Karpas-422 (cell line): ENCODE measurements around the gene PODNL1. TPM values are rescaled to one million over a fixed set of nuclear protein-coding genes. Genes with fewer than 3 reads are reported as not detected.

Experiments
- DNase-seq: peaks from one replicate; pipeline ENCODE4 v3.0.0-alpha.2; 2015
- H2AFZ ChIP-seq: fragments of 200-600 bp; sonication (generic); 2 replicates; pipeline ENCODE4 v1.6.1; 2014; ENCODE audit warnings: antibody characterized with exemption, low read length, mixed read lengths
- H3K27ac ChIP-seq: fragments of 200-600 bp; sonication (generic); 2 replicates; pipeline ENCODE4 v1.5.1; 2014; ENCODE audit warnings: mild to moderate bottlenecking, low read length, moderate library complexity
- H3K27me3 ChIP-seq: fragments of 200-600 bp; sonication (generic); 2 replicates; pipeline ENCODE4 v1.6.1; 2014; ENCODE audit warnings: low read length, mixed read lengths
- H3K36me3 ChIP-seq: fragments of 200-600 bp; sonication (generic); 2 replicates; pipeline ENCODE4 v1.6.1; 2014; ENCODE audit warnings: low read length, mixed read lengths; ENCODE audit not compliant: insufficient read depth
- H3K4me1 ChIP-seq: fragments of 200-600 bp; sonication (generic); 2 replicates; pipeline ENCODE4 v1.6.1; 2014; ENCODE audit warnings: mild to moderate bottlenecking, low read length, mixed read lengths
- H3K4me2 ChIP-seq: fragments of 200-600 bp; sonication (generic); 2 replicates; pipeline ENCODE4 v1.6.1; 2014; ENCODE audit warnings: low read length, low read depth, mild to moderate bottlenecking; ENCODE audit not compliant: poor library complexity, severe bottlenecking
- H3K4me3 ChIP-seq: fragments of 200-600 bp; sonication (generic); 2 replicates; pipeline ENCODE4 v1.5.1; 2014; ENCODE audit warnings: mild to moderate bottlenecking, antibody characterized with exemption, low read length, mixed read lengths
- H3K79me2 ChIP-seq: fragments of 200-600 bp; sonication (generic); 2 replicates; pipeline ENCODE4 v1.6.1; 2014; ENCODE audit warnings: mild to moderate bottlenecking, low read length, mixed read lengths
- H3K9ac ChIP-seq: fragments of 200-600 bp; sonication (generic); 2 replicates; pipeline ENCODE4 v1.6.0; 2014; ENCODE audit warnings: low read length
- H3K9me2 ChIP-seq: fragments of 200-600 bp; sonication (generic), shearing (Covaris generic); replicated peaks from 2 replicates; pipeline ENCODE4 v1.6.0; 2014; ENCODE audit warnings: mild to moderate bottlenecking, low read length, moderate library complexity; ENCODE audit not compliant: insufficient read depth
- H3K9me3 ChIP-seq: fragments of 300-700, 200-600 bp; sonication (generic); 2 replicates; pipeline ENCODE4 v1.6.1; 2014; ENCODE audit warnings: low read length, mixed read lengths
- H4K20me1 ChIP-seq: fragments of 200-600 bp; sonication (generic); 2 replicates; pipeline ENCODE4 v1.6.1; 2014; ENCODE audit warnings: mild to moderate bottlenecking, antibody characterized with exemption, low read length, low read depth; ENCODE audit not compliant: insufficient read depth
- total RNA-seq: library from RNA; depleted of rRNA; stranded (reverse); fragments of >200 nt; shearing (Covaris generic); gene quantifications from 2 replicates; pipeline ENCODE4 v1.2.3, GENCODE V29; 2014; ENCODE audit warnings: low replicate concordance

PODNL1 gene
- total RNA-seq, 1 experiment from 2014 or later = not detected

DNA sequence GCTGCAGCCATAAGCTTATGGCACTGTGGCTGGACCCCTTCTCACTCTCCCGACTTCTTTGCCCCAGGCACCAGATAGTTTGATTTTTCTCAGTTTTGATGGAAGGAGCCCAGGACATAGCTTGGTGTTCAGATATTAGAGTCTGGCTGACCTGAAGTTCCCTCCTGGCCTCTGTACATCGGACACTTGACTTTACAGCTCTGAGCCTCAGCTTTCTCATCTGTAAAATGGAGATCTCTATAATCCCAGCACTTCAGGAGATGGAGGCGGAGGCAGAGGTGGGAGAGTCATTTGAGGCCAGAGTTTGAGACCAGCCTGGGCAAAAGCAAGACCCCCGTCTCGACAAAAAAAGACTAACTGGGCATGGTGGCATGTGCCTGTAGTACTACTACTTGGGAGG, 31.3 kb downstream of the PODNL1 start:
- Histone ChIP-seq H3K27ac (no peak overlapping the region), H2AFZ (no peak overlapping the region), H3K9me3 (no peaks in the 10 kb centered on the region)

DNA sequence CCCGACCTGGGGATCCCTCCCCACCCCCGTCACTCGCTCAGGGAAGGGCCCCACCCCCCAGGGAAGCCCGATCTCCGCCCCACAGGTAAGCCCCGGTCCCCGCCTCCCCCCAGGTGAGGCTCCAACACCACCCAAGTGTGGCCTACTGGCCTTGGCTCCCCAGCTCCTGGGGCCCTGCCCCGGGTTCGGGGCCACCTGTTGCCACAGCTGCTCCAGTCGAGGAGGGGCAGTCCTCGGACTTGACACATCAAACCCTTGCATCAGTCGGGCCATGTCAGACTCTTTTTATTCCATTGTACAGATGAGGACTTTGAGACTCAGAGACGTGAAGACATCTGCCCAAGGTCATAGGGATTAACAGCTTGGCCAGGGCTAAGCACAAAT, 31.7 kb downstream of the PODNL1 start:
- H3K27ac ChIP-seq = no peak overlapping the region

More for the DNA sequence above, 31.3 kb downstream of the PODNL1 start:
- Histone ChIP-seq H3K36me3 (no peaks in the 10 kb centered on the region), H3K4me2 (peak overlapping the region; percentile 82), H3K27me3 (no peaks in the 10 kb centered on the region), H3K9ac (peak overlapping the region; percentile 84), H4K20me1 (no peaks in the 10 kb centered on the region), H3K4me1 (peaks cover 11% of the 10 kb centered on the region), H3K9me2 (no peaks in the 10 kb centered on the region), H3K4me3 (peak overlapping the region; percentile 87), H3K79me2 (peaks cover 10% of the 10 kb centered on the region)
- no peak for DNase-seq

DNA sequence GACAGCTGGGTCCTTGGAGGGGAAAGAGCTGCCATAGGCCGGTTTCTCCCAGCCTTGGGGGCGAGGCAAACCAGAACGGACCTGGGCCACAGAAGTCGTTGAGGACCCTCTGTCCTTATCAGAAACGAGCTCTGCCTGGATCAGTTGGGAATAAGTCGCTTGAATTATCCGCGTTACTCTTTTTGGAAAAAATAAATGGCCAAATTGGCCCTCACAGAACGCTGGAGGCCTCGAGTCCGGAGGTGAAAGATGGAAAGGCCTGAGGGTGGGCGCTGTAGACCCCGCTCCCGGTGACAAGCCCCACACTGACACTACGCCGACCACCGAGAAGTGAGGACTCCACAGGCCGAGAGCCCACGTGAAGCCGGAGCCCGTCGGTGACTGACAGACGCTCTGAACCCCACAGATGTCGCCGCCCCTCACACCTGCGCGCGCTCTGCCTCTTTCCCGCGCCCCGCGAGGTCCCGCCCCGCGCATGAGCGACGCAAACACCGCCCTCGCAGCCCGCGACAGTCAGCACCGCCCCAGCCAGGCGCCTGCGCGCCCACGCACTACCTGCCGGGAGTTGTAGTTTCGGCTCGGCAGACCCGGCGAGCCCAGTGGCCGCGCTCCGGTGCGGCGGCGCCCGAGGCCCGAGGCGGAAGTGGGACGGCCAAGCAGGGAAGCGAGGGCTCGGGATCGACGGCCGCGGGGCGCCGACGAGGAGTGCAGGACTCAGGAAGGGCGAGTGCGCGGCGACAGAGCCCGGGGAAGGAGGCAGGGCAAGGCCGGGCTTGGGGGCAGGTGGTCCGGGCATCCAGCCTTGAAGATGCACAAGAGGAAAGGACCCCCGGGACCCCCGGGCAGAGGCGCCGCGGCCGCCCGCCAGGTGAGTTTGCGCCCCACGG, 32.3 kb downstream of the PODNL1 start, which contains the start of the genes BRME1 and CC2D1A:
Gene BRME1, minus strand, starts transcription at position 484 of the 887 bp plus-strand sequence. CDS start 1,225 bp downstream, outside the sequence.
Gene CC2D1A, plus strand, starts transcription at position 568 of the 887 bp plus-strand sequence. Its CDS starts 241 bp downstream, at position 809.
- H3K9me3 ChIP-seq = no peaks in the 10 kb centered on the region
- H3K4me1 ChIP-seq = peaks cover 11% of the 10 kb centered on the region
- peak within 1 kb of the TSS; percentile 84 for H3K9ac ChIP-seq
- H4K20me1 ChIP-seq = no peaks in the 10 kb centered on the region
- H3K4me3 ChIP-seq = peak within 1 kb of the TSS; percentile 87
- peak; percentile 97 for DNase-seq
- no peak within 1 kb of the TSS for H3K27ac ChIP-seq
- H3K36me3 ChIP-seq = no peaks in the 10 kb centered on the region
- peaks cover 10% of the 10 kb centered on the region for H3K79me2 ChIP-seq
- no peaks in the 10 kb centered on the region for H3K27me3 ChIP-seq
- no peaks in the 10 kb centered on the region for H3K9me2 ChIP-seq
- H2AFZ ChIP-seq = peak within 1 kb of the TSS; percentile 66
- H3K4me2 ChIP-seq = peak within 1 kb of the TSS; percentile 82

More for the DNA sequence above, 31.7 kb downstream of the PODNL1 start:
- Histone ChIP-seq H3K4me1 (peaks cover 11% of the 10 kb centered on the region), H3K27me3 (no peaks in the 10 kb centered on the region), H3K4me3 (peak overlapping the region; percentile 87), H2AFZ (peak overlapping the region; percentile 66), H3K4me2 (peak overlapping the region; percentile 82), H3K9ac (peak overlapping the region; percentile 84), H3K9me3 (no peaks in the 10 kb centered on the region), H3K36me3 (no peaks in the 10 kb centered on the region), H3K79me2 (peaks cover 10% of the 10 kb centered on the region), H3K9me2 (no peaks in the 10 kb centered on the region), H4K20me1 (no peaks in the 10 kb centered on the region)
- peak; percentile 50 for DNase-seq

GRCh38 chr19:13902993-13903555, 35.1 kb downstream of the PODNL1 start:
- H2AFZ ChIP-seq = no peak overlapping the region
- H3K27ac ChIP-seq = no peak overlapping the region
- H3K9me3 ChIP-seq = no peaks in the 10 kb centered on the region
- no peaks in the 10 kb centered on the region for H3K27me3 ChIP-seq
- H3K36me3 ChIP-seq = no peaks in the 10 kb centered on the region
- no peak overlapping the region for H3K4me3 ChIP-seq
- DNase-seq = peak; percentile 81
- H3K4me2 ChIP-seq = no peak overlapping the region
- H3K79me2 ChIP-seq = peaks cover 10% of the 10 kb centered on the region
- H3K4me1 ChIP-seq = peaks cover 11% of the 10 kb centered on the region
- H4K20me1 ChIP-seq = no peaks in the 10 kb centered on the region
- H3K9ac ChIP-seq = no peak overlapping the region
- H3K9me2 ChIP-seq = no peaks in the 10 kb centered on the region

GRCh38 chr19:13899912-13900584, 38.2 kb downstream of the PODNL1 start:
- Histone ChIP-seq H3K27me3 (no peaks in the 10 kb centered on the region), H2AFZ (no peak overlapping the region), H3K9me2 (no peaks in the 10 kb centered on the region), H4K20me1 (no peaks in the 10 kb centered on the region), H3K79me2 (no peaks in the 10 kb centered on the region), H3K4me3 (no peak overlapping the region), H3K9me3 (no peaks in the 10 kb centered on the region), H3K36me3 (no peaks in the 10 kb centered on the region), H3K4me2 (no peak overlapping the region), H3K27ac (no peak overlapping the region), H3K4me1 (no peaks in the 10 kb centered on the region), H3K9ac (no peak overlapping the region)
- no peak for DNase-seq

DNA sequence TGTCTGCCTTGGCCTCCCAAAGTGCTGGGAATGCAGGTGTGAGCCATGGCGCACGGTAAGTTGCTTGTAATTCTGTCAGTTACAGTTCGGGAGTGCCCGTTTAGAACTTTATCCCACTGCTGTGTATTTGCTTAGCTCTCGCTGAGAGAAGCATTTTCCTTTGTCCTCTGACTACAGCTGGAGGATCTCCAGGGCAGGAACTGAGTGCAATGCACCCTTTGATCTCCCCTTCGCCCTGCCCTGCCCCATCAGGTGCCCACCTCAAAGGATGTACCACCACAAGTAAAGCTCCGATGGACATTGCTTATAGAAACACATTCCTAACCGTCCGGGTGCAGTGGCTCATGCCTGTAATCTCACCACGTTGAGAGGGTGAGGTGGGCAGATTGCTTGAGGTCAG, 38.8 kb downstream of the PODNL1 start:
- Histone ChIP-seq H3K27ac (no peak overlapping the region), H3K4me3 (no peak overlapping the region), H4K20me1 (no peaks in the 10 kb centered on the region), H3K9me3 (no peaks in the 10 kb centered on the region), H3K9me2 (no peaks in the 10 kb centered on the region), H2AFZ (no peak overlapping the region), H3K9ac (no peak overlapping the region), H3K27me3 (no peaks in the 10 kb centered on the region), H3K79me2 (no peaks in the 10 kb centered on the region), H3K4me1 (no peaks in the 10 kb centered on the region), H3K36me3 (no peaks in the 10 kb centered on the region), H3K4me2 (no peak overlapping the region)
- DNase-seq = no peak

GRCh38 chr19:13896227-13896626, 42.0 kb downstream of the PODNL1 start:
- DNase-seq = no peak
- Histone ChIP-seq H3K9me3 (no peaks in the 10 kb centered on the region), H3K27ac (no peak overlapping the region), H3K9me2 (no peaks in the 10 kb centered on the region), H2AFZ (no peak overlapping the region), H3K36me3 (no peaks in the 10 kb centered on the region), H3K27me3 (no peaks in the 10 kb centered on the region), H3K4me2 (no peak overlapping the region), H3K4me3 (no peak overlapping the region), H3K79me2 (no peaks in the 10 kb centered on the region), H3K9ac (no peak overlapping the region), H3K4me1 (no peaks in the 10 kb centered on the region), H4K20me1 (no peaks in the 10 kb centered on the region)

DNA sequence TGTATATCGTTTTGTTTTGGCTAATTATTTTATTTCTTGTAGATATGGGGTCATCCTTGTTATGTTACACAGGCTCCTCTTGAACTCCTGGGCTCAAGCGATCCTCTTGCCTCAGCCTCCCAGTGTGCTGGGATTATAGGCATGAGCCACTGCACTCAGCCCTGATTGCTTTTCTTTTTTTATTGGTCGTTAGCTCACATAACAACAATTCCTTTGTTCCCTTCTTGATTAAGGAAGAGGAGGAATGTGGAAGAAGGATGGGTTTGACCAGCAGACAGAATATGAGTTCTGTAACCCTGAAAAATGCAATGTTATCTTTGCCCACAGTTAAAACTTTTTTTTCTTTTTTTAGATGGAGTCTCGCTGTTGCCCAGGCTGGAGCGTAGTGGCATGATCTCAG, 43.7 kb downstream of the PODNL1 start:
- Histone ChIP-seq H4K20me1 (no peaks in the 10 kb centered on the region), H3K79me2 (no peaks in the 10 kb centered on the region), H3K4me1 (no peaks in the 10 kb centered on the region), H3K36me3 (no peaks in the 10 kb centered on the region), H3K9me2 (no peaks in the 10 kb centered on the region), H3K27ac (no peak overlapping the region), H3K27me3 (no peaks in the 10 kb centered on the region), H3K4me2 (no peak overlapping the region), H3K4me3 (no peak overlapping the region), H3K9me3 (no peaks in the 10 kb centered on the region), H3K9ac (no peak overlapping the region), H2AFZ (no peak overlapping the region)
- DNase-seq = no peak
